SK-N-SH (cell line): ENCODE data around the gene PDE4D. TPM values are rescaled to one million over a fixed set of nuclear protein-coding genes. Genes with fewer than 3 reads are reported as not detected.

ENCODE experiments used
- CTCF ChIA-PET: fragments of 300-600, 350-600 bp; formaldehyde crosslinking; extraction: SDS; loops from one replicate; lab custom pipeline; 2021; lab: Yijun Ruan, JAX
- POLR2A ChIA-PET: fragments of 350-600 bp; sonication (Branson Sonifier 250); formaldehyde crosslinking; extraction: SDS; loops from one replicate; lab custom pipeline; 2020; ENCODE audit warnings: antibody characterized with exemption, inconsistent platforms; lab: Yijun Ruan, JAX
- DNase-seq: peaks from one replicate; pipeline ENCODE4 v3.0.0; 2012
- H2AFZ ChIP-seq: fragments of 200-600 bp; sonication (generic); 2 replicates; pipeline ENCODE4 v1.8.1; 2016; ENCODE audit warnings: antibody characterized with exemption, mild to moderate bottlenecking, low read depth
- H3F3A ChIP-seq: fragments of 200-600 bp; sonication (generic); replicated peaks from 2 replicates; pipeline ENCODE3; 2016; ENCODE audit warnings: antibody characterized with exemption, mild to moderate bottlenecking; ENCODE audit not compliant: insufficient read depth
- H3K27ac ChIP-seq, 2 experiments: fragments of 200-500 bp in 1 of 2; fragments of 200-600 bp in 1 of 2; sonication (Bioruptor generic) in 1 of 2; sonication (generic), shearing (Covaris generic) in 1 of 2; 2 replicates each; pipeline versions ENCODE4 v1.5.1 to v1.6.1; 2014 to 2016; ENCODE audit warnings: low read depth in 2 of 2, inconsistent platforms in 1 of 2, low read length in 1 of 2, mild to moderate bottlenecking in 1 of 2, mixed read lengths in 1 of 2
- H3K27me3 ChIP-seq: fragments of 200-600 bp; sonication (generic), shearing (Covaris generic); 2 replicates; pipeline ENCODE4 v1.6.1; 2016; ENCODE audit warnings: mixed run types; ENCODE audit not compliant: insufficient read depth
- H3K36me3 ChIP-seq, 2 experiments: fragments of 200-500 bp in 1 of 2; fragments of 200-600 bp in 1 of 2; sonication (Bioruptor generic) in 1 of 2; sonication (generic) in 1 of 2; replicated peaks in 1 of 2; 2 replicates each; pipeline versions ENCODE3 to v1.5.1; 2014 to 2016; ENCODE audit warnings: low read length in 1 of 2, mild to moderate bottlenecking in 1 of 2; ENCODE audit not compliant: insufficient read depth in 2 of 2, control insufficient read depth in 1 of 2
- H3K4me1 ChIP-seq, 2 experiments: fragments of 200-500 bp in 1 of 2; fragments of 200-600 bp in 1 of 2; sonication (Bioruptor generic) in 1 of 2; sonication (generic), shearing (Covaris generic) in 1 of 2; 2 replicates each; pipeline versions ENCODE4 v1.5.1 to v1.6.1; 2014 to 2016; ENCODE audit warnings: low read depth in 1 of 2, low read length in 1 of 2, mixed run types in 1 of 2; ENCODE audit not compliant: insufficient read depth in 2 of 2, control insufficient read depth in 1 of 2
- H3K4me2 ChIP-seq: fragments of 200-600 bp; sonication (generic), shearing (Covaris generic); 2 replicates; pipeline ENCODE4 v1.6.1; 2017; ENCODE audit warnings: mixed run types
- H3K4me3 ChIP-seq, 2 experiments: fragments of 200-500 bp in 1 of 2; fragments of 200-600 bp in 1 of 2; sonication (Bioruptor generic) in 1 of 2; sonication (generic), shearing (Covaris generic) in 1 of 2; 2 replicates each; pipeline versions ENCODE4 v1.5.1 to v1.8.1; 2014 to 2016; ENCODE audit warnings: low read depth in 2 of 2, inconsistent platforms in 1 of 2, low read length in 1 of 2, mild to moderate bottlenecking in 1 of 2, mixed read lengths in 1 of 2, moderate library complexity in 1 of 2
- H3K79me2 ChIP-seq: fragments of 200-600 bp; sonication (generic); 2 replicates; pipeline ENCODE4 v1.8.1; 2017; ENCODE audit warnings: mild to moderate bottlenecking; ENCODE audit not compliant: insufficient read depth
- H3K9ac ChIP-seq: fragments of 200-600 bp; sonication (generic); 2 replicates; pipeline ENCODE4 v1.6.1; 2017; ENCODE audit warnings: mixed run types
- H3K9me2 ChIP-seq: fragments of 200-600 bp; sonication (generic); 2 replicates; pipeline ENCODE4 v1.6.1; 2017; ENCODE audit warnings: mixed run types
- H3K9me3 ChIP-seq: fragments of 200-600 bp; sonication (generic); 2 replicates; pipeline ENCODE4 v1.6.1; 2017; ENCODE audit warnings: mixed run types, mild to moderate bottlenecking, moderate library complexity
- H4K20me1 ChIP-seq: fragments of 200-600 bp; sonication (generic); 2 replicates; pipeline ENCODE4 v1.6.1; 2017; ENCODE audit warnings: mild to moderate bottlenecking, mixed run types; ENCODE audit not compliant: insufficient read depth
- CTCF ChIP-seq: fragments of 200-600 bp; sonication (generic); IDR thresholded peaks from 2 replicates; pipeline ENCODE4 v1.6.1; 2017; ENCODE audit warnings: antibody characterized with exemption, mild to moderate bottlenecking, moderate library complexity
- EZH2phosphoT487 ChIP-seq: fragments of 200-600 bp; sonication (generic); IDR thresholded peaks from 2 replicates; pipeline ENCODE4 v1.6.1; 2017; ENCODE audit warnings: low read depth, mixed run types, mild to moderate bottlenecking, antibody characterized with exemption, moderate library complexity, borderline replicate concordance
- FOSL2 ChIP-seq: IDR thresholded peaks from 2 replicates; pipeline ENCODE4 v1.4.0; 2012; ENCODE audit warnings: low read depth, mild to moderate bottlenecking, moderate library complexity, borderline replicate concordance
- FOXJ3 ChIP-seq: sonication (generic); formaldehyde crosslinking; IDR thresholded peaks from 2 replicates; pipeline ENCODE4 v1.5.1; 2020; ENCODE audit warnings: mild to moderate bottlenecking, missing genetic modification reagents
- GABPA ChIP-seq: IDR thresholded peaks from 2 replicates; pipeline ENCODE4 v1.4.0; 2012; ENCODE audit warnings: low read depth, mild to moderate bottlenecking
- MXI1 ChIP-seq: IDR thresholded peaks from 2 replicates; pipeline ENCODE4 v1.6.1; 2012; ENCODE audit warnings: mild to moderate bottlenecking, low read depth, low read length, improper control_type of control experiment
- NFIC ChIP-seq: IDR thresholded peaks from 2 replicates; pipeline ENCODE4 v1.4.0; 2012; ENCODE audit warnings: borderline replicate concordance
- NRF1 ChIP-seq: IDR thresholded peaks from 2 replicates; pipeline ENCODE4 v1.6.1; 2012; ENCODE audit warnings: low read depth, mild to moderate bottlenecking, low read length
- PBX3 ChIP-seq: IDR thresholded peaks from 2 replicates; pipeline ENCODE4; 2012
- POLR2AphosphoS5 ChIP-seq: IDR thresholded peaks from 2 replicates; pipeline ENCODE4 v1.6.1; 2012; ENCODE audit warnings: low read depth, low read length
- RFX5 ChIP-seq: IDR thresholded peaks from 2 replicates; pipeline ENCODE4 v1.6.1; 2012; ENCODE audit warnings: mild to moderate bottlenecking, improper control_type of control experiment, low read length
- RXRA ChIP-seq: IDR thresholded peaks from 2 replicates; pipeline ENCODE4 v1.4.0; 2012; ENCODE audit warnings: low read depth, mild to moderate bottlenecking, borderline replicate concordance
- SIN3A ChIP-seq: IDR thresholded peaks from 2 replicates; pipeline ENCODE4 v1.6.1; 2012; ENCODE audit warnings: low read depth, mild to moderate bottlenecking, low read length, moderate library complexity, borderline replicate concordance
- SMC3 ChIP-seq: IDR thresholded peaks from 2 replicates; pipeline ENCODE4 v1.6.1; 2012; ENCODE audit warnings: low read depth, low read length, improper control_type of control experiment
- ZBTB33 ChIP-seq: IDR thresholded peaks from 2 replicates; pipeline ENCODE4 v1.4.0; 2012; ENCODE audit warnings: low read depth, borderline replicate concordance
- WGBS: methylation state at CpG from one replicate; pipeline ENCODE4 v1.1.6; 2017; ENCODE audit warnings: low lambda C conversion rate; 5-methylcytosine and 5-hydroxymethylcytosine counted together
- polyA plus RNA-seq, 3 experiments: library from polyadenylated mRNA; depleted of rRNA; stranded (reverse); fragments of >200 nt; gene quantifications; 2 replicates each; pipeline ENCODE4 v1.2.3, GENCODE V29; 2012

PDE4D gene
- polyA plus RNA-seq, 1 of the 3 experiments (the other 2 are of a cell fraction), result 2.4 TPM

GRCh38 chr5:59038798-59039295 lies 854.7 kb downstream of the PDE4D start:
- Histone ChIP-seq H3K79me2 (peaks cover 11% of the 10 kb centered on the region; the same call in 1 of the 2 replicates), H2AFZ (peak overlapping the region; percentile 93), H3K9me3 (no peaks in the 10 kb centered on the region), H3K9me2 (no peaks in the 10 kb centered on the region), H3K36me3 (no peaks in the 10 kb centered on the region), H3K4me2 (peak overlapping the region; percentile 91), H3K27ac (peak overlapping the region; percentile 41 to 50; a peak in 2 of 4 replicates), H3K27me3 (no peaks in the 10 kb centered on the region), H3K4me1 (peaks cover 26 to 45% of the 10 kb centered on the region in 2 experiments), H4K20me1 (no peaks in the 10 kb centered on the region), H3F3A (peaks cover 33% of the 10 kb centered on the region), H3K4me3 (peak overlapping the region; percentile 74 to 76), H3K9ac (peak overlapping the region; percentile 69; the same call in 1 of the 2 replicates)
- TF ChIP-seq SMC3 (no peak), MXI1 (0 out of 2 replicates have a peak, but pooled peaks have one; percentile 12), GABPA (no peak), POLR2AphosphoS5 (no peak), PBX3 (no peak), NFIC (no peak), RFX5 (no peak), EZH2phosphoT487 (no peak)
- no peak for DNase-seq
- WGBS, result 9% methylated on average over 10 of the region's 35 CpGs
- CTCF ChIA-PET, result interaction anchor here (1.3 to 1.8 kb wide), 5 partner anchors 56 to 140 kb away, joined by 3 to 8 read pairs (median 4); no protein-coding TSS in a partner anchor
- POLR2A ChIA-PET, result interaction anchor here (1.8 kb wide), 1 partner anchor 90 kb away, joined by 14 read pairs; no protein-coding TSS in a partner anchor

- Histone ChIP-seq H3K4me3 (peak overlapping the region; percentile 74 to 76), H3K9me3 (no peaks in the 10 kb centered on the region), H3K9me2 (no peaks in the 10 kb centered on the region), H4K20me1 (no peaks in the 10 kb centered on the region), H3K4me2 (peak overlapping the region; percentile 91), H3K79me2 (peaks cover 16% of the 10 kb centered on the region; the same call in 1 of the 2 replicates), H3F3A (peaks cover 33% of the 10 kb centered on the region), H3K4me1 (peaks cover 26 to 45% of the 10 kb centered on the region in 2 experiments), H2AFZ (peak overlapping the region; percentile 93), H3K36me3 (no peaks in the 10 kb centered on the region), H3K9ac (peak overlapping the region; percentile 69; the same call in 1 of the 2 replicates), H3K27ac (peak overlapping the region; percentile 41 to 50; a peak in 2 of 4 replicates), H3K27me3 (no peaks in the 10 kb centered on the region)
- POLR2A ChIA-PET, result interaction anchor here (1.8 kb wide), 1 partner anchor 90 kb away, joined by 14 read pairs; no protein-coding TSS in a partner anchor
- CTCF ChIA-PET, result interaction anchor here (0.9 to 6.8 kb wide), 7 partner anchors 57 to 151 kb away, joined by 3 to 96 read pairs (median 4); no protein-coding TSS in a partner anchor
- no peak for DNase-seq
- 58% methylated on average over 10 of the region's 10 CpGs for WGBS
- TF ChIP-seq CTCF (no peak), FOXJ3 (CRISPR knock-in tag) (no peak), EZH2phosphoT487 (no peak), NRF1 (no peak), ZBTB33 (no peak), RXRA (no peak), FOSL2 (no peak), SIN3A (no peak)
These were observed 855.4 kb downstream of the PDE4D start for GRCh38 chr5:59037941-59038797.
